Neuronal stem cell (in vitro differentiated cells): ENCODE measurements around the gene CLMN.

Experiments
- DNase-seq: peaks from one replicate; pipeline ENCODE4 v3.0.0-alpha.2; 2013; ENCODE audit warnings: low spot score
- H2AFZ ChIP-seq: one replicate; pipeline ENCODE4 v1.6.1; 2013; ENCODE audit warnings: mild to moderate bottlenecking, low read length, inconsistent platforms
- H2AK5ac ChIP-seq: 2 replicates; pipeline ENCODE4 v1.6.1; 2013; ENCODE audit warnings: low read depth, mild to moderate bottlenecking, inconsistent platforms, low read length, moderate library complexity, mixed read lengths
- H2BK120ac ChIP-seq: 2 replicates; pipeline ENCODE4 v1.6.1; 2013; ENCODE audit warnings: low read depth, mild to moderate bottlenecking, inconsistent platforms, low read length, moderate library complexity, mixed read lengths
- H2BK12ac ChIP-seq: one replicate; pipeline ENCODE4 v1.6.1; 2013; ENCODE audit warnings: low read length, inconsistent platforms
- H2BK15ac ChIP-seq: 2 replicates; pipeline ENCODE4 v1.6.1; 2013; ENCODE audit warnings: mild to moderate bottlenecking, low read length, inconsistent platforms, mixed read lengths
- H2BK5ac ChIP-seq: one replicate; pipeline ENCODE4 v1.6.1; 2013; ENCODE audit warnings: inconsistent platforms, mild to moderate bottlenecking, low read length, moderate library complexity
- H3K14ac ChIP-seq: one replicate; pipeline ENCODE4 v1.6.1; 2013; ENCODE audit warnings: low read length, inconsistent platforms
- H3K18ac ChIP-seq: 2 replicates; pipeline ENCODE4 v1.6.1; 2013; ENCODE audit warnings: low read length, inconsistent platforms
- H3K23ac ChIP-seq: 2 replicates; pipeline ENCODE4 v1.6.1; 2013; ENCODE audit warnings: low read depth, mild to moderate bottlenecking, mixed read lengths, low read length, inconsistent platforms; ENCODE audit not compliant: poor library complexity
- H3K27ac ChIP-seq: replicated peaks from 3 replicates; pipeline ENCODE4 v1.5.1; 2013; ENCODE audit warnings: low read length, inconsistent platforms
- H3K27me3 ChIP-seq, 3 experiments: 2 replicates each; pipeline ENCODE4 v1.6.1; 2013; ENCODE audit warnings: low read length in 3 of 3, mild to moderate bottlenecking in 2 of 3, inconsistent platforms in 1 of 3, low read depth in 1 of 3, mixed read lengths in 1 of 3, moderate library complexity in 1 of 3; ENCODE audit not compliant: control insufficient read depth in 3 of 3, insufficient read depth in 3 of 3
- H3K36me3 ChIP-seq, 2 donors: replicated peaks in 1 of 2; 2 replicates each; pipeline ENCODE4 v1.6.1; 2013; ENCODE audit warnings: low read length in 2 of 2; ENCODE audit not compliant: control insufficient read depth in 2 of 2, insufficient read depth in 2 of 2
- H3K4ac ChIP-seq: 2 replicates; pipeline ENCODE4 v1.6.1; 2013; ENCODE audit warnings: inconsistent platforms, mild to moderate bottlenecking, low read length, moderate library complexity
- H3K4me1 ChIP-seq, 2 donors: 1 replicate in 1 of 2; 2 replicates in 1 of 2; pipeline ENCODE4 v1.6.1; 2013; ENCODE audit warnings: low read length in 2 of 2, low read depth in 1 of 2; ENCODE audit not compliant: control insufficient read depth in 2 of 2, insufficient read depth in 1 of 2
- H3K4me2 ChIP-seq: one replicate; pipeline ENCODE4 v1.6.1; 2013; ENCODE audit warnings: mild to moderate bottlenecking, low read length, inconsistent platforms; ENCODE audit not compliant: insufficient read depth, poor library complexity, severe bottlenecking
- H3K4me3 ChIP-seq, 2 donors: 2 replicates each; pipeline ENCODE4 v1.5.1; 2013; ENCODE audit warnings: low read length in 2 of 2, mild to moderate bottlenecking in 2 of 2, inconsistent platforms in 1 of 2, moderate library complexity in 1 of 2
- H3K79me1 ChIP-seq: one replicate; pipeline ENCODE4 v1.6.1; 2013; ENCODE audit warnings: low read depth, mild to moderate bottlenecking, inconsistent platforms, low read length, moderate library complexity
- H3K9ac ChIP-seq: one replicate; pipeline ENCODE4 v1.6.1; 2013; ENCODE audit warnings: mild to moderate bottlenecking, low read depth, low read length, inconsistent platforms; ENCODE audit not compliant: poor library complexity
- H3K9me3 ChIP-seq, 2 donors: replicated peaks in 1 of 2; 2 replicates each; pipeline versions ENCODE3 to v1.6.1; 2013; ENCODE audit warnings: low read length in 2 of 2, mild to moderate bottlenecking in 2 of 2, inconsistent platforms in 1 of 2, low read depth in 1 of 2, mixed read lengths in 1 of 2, moderate library complexity in 1 of 2; ENCODE audit not compliant: control insufficient read depth in 2 of 2, insufficient read depth in 1 of 2
- H4K8ac ChIP-seq: one replicate; pipeline ENCODE4 v1.6.1; 2013; ENCODE audit warnings: low read depth, mild to moderate bottlenecking, inconsistent platforms, low read length, moderate library complexity
- H4K91ac ChIP-seq: one replicate; pipeline ENCODE4 v1.6.1; 2013; ENCODE audit warnings: low read length, low read depth, mild to moderate bottlenecking, inconsistent platforms; ENCODE audit not compliant: poor library complexity
- WGBS, 2 donors: extraction: QIAGEN DNeasy Blood & Tissue Kit; methylation state at CpG; one replicate each; pipeline ENCODE4 v1.1.7; 2013; ENCODE audit warnings: missing lambda C conversion rate in 2 of 2, mixed read lengths in 1 of 2; ENCODE audit not compliant: insufficient read length in 2 of 2, insufficient replicate concordance in 1 of 2; ENCODE audit errors: extremely low coverage in 2 of 2; 5-methylcytosine and 5-hydroxymethylcytosine counted together

The CLMN gene

DNA sequence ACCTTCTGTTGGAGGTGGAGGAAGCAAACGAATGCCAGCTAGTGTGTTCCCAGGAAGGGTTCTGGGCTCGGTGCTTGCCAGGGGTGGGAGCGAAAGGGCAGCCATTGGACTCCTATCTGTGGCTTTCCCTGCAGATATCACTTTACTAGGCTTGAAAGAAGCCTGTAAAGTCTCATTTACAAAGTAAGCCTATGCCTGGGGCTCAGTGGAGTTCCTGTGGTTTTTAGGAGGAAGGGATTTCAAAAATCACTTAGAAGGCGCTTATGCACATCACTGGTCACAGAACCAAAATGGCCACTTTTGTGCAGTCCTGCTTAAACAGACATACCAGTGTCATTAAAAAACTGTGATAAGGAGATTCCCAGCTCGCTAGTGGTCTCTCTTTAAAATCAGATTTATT, 22.7 kb downstream of the CLMN start:
- Histone ChIP-seq H3K4me3 (no peak overlapping the region), H2BK120ac (no peak overlapping the region), H3K27ac (no peak overlapping the region), H3K27me3 (no peaks in the 10 kb centered on the region), H2BK15ac (no peak overlapping the region), H3K9me3 (peaks cover 1 to 6% of the 10 kb centered on the region in 2 donors), H2AK5ac (no peak overlapping the region), H4K8ac (no peak overlapping the region), H3K4ac (no peak overlapping the region), H2BK12ac (no peak overlapping the region), H3K4me1 (peaks cover 0 to 2% of the 10 kb centered on the region in 2 donors), H3K4me2 (no peak overlapping the region), H3K36me3 (no peaks in the 10 kb centered on the region), H3K14ac (no peak overlapping the region), H3K79me1 (peaks cover 1% of the 10 kb centered on the region), H3K18ac (no peak overlapping the region), H2BK5ac (no peak overlapping the region), H4K91ac (no peak overlapping the region), H3K23ac (no peak overlapping the region), H2AFZ (no peak overlapping the region), H3K9ac (no peak overlapping the region)
- DNase-seq = no peak
- WGBS, 2 donors = no CpG with 5 or more reads among the region's 5 CpGs

DNA sequence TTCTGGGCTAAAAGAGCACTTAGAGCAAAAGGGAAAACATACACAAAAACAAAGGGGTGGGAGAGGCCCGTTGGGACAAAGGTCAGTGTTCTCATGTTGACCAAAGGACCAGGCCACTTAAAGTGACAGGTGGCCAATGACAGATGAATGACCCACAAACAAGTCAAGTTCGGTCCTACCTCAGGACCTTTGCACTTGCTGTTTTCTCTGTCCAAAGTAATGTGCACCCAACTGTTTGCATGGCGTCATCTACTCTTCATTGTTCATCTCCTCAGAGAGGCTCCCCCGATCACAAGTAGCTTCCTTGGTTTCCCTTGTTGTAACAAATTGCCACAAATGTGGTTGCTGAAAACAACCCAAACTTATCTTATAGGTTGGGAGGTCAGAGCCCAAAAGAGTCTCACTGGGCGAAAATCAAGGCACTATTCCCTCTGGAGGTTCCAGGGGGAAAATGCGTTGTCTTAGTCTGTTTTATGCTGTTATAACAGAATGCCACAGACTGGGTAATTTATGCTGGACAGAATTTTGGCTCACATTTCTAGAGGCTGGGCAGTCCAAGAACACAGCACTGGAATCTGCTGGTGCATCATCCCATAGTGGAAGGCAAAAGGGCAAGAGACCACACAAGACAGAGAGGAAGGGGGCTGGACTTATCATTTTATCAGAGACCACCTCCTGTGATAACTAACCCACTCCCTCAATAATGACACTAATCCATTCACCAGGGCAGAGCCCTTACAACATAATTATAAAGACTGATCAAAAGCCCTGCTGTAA, 23.9 kb downstream of the CLMN start:
- Histone ChIP-seq H2AK5ac (no peak overlapping the region), H3K4me3 (no peak overlapping the region), H3K79me1 (peaks cover 1% of the 10 kb centered on the region), H2BK12ac (no peak overlapping the region), H3K27ac (no peak overlapping the region), H2AFZ (no peak overlapping the region), H3K4me1 (peaks cover 0 to 2% of the 10 kb centered on the region in 2 donors), H3K18ac (no peak overlapping the region), H3K27me3 (no peaks in the 10 kb centered on the region), H2BK120ac (no peak overlapping the region), H3K9ac (no peak overlapping the region), H4K91ac (no peak overlapping the region), H2BK5ac (no peak overlapping the region), H2BK15ac (no peak overlapping the region), H3K14ac (no peak overlapping the region), H3K9me3 (peaks cover 1 to 6% of the 10 kb centered on the region in 2 donors), H3K4ac (no peak overlapping the region), H3K4me2 (no peak overlapping the region), H3K23ac (no peak overlapping the region), H4K8ac (no peak overlapping the region), H3K36me3 (no peaks in the 10 kb centered on the region)
- WGBS, 2 donors = no CpG with 5 or more reads among the region's 6 CpGs
- DNase-seq = no peak

DNA sequence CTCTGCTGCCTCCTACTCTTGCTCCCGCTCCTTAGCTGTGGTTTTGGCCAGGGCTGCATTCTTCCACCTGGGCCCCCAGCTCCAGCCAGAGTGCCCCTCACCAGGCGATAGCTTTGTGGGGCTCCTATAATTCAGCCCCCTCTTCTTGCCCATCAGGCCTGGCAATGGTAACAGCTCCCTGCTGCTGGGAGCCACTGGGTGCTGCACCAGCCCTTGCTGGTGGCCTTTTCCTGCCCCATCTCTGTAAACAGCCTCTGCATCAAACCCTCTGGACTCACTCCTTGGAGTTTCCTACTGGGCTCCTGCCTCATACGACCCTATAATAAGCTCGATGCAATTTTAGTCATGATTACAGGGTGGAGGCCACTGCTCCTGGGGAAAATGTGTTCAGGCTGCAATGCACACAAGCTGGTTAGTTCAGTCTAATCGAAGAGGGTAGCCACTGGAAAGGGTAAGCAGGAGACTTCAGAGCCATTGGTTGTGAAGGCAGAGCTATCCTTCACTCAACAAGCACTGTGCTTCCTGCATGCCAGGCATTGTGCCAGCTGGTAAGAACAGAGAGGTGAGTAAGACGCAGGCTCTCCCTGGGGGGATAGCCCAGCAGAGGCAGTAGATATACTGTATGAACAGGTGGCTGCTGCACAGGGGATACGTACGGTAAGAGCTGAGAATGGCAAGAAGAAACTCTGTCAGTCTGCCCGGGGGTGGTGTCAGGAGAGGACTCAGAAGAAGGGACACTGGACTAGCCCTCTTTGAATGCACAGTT, 24.7 kb downstream of the CLMN start:
- Histone ChIP-seq H3K14ac (no peak overlapping the region), H2AFZ (no peak overlapping the region), H4K91ac (no peak overlapping the region), H3K4me2 (no peak overlapping the region), H3K9ac (no peak overlapping the region), H3K23ac (no peak overlapping the region), H3K36me3 (no peaks in the 10 kb centered on the region), H3K27ac (no peak overlapping the region), H3K18ac (peak overlapping the region; percentile 16), H4K8ac (no peak overlapping the region), H3K27me3 (no peaks in the 10 kb centered on the region), H3K79me1 (peaks cover 1% of the 10 kb centered on the region), H2BK5ac (no peak overlapping the region), H2BK120ac (no peak overlapping the region), H2BK12ac (no peak overlapping the region), H2BK15ac (no peak overlapping the region), H3K4me3 (no peak overlapping the region), H3K9me3 (peaks cover 1 to 6% of the 10 kb centered on the region in 2 donors), H3K4ac (no peak overlapping the region), H3K4me1 (peaks cover 0 to 2% of the 10 kb centered on the region in 2 donors), H2AK5ac (no peak overlapping the region)
- WGBS, 2 donors = no CpG with 5 or more reads among the region's 9 CpGs
- DNase-seq = no peak

DNA sequence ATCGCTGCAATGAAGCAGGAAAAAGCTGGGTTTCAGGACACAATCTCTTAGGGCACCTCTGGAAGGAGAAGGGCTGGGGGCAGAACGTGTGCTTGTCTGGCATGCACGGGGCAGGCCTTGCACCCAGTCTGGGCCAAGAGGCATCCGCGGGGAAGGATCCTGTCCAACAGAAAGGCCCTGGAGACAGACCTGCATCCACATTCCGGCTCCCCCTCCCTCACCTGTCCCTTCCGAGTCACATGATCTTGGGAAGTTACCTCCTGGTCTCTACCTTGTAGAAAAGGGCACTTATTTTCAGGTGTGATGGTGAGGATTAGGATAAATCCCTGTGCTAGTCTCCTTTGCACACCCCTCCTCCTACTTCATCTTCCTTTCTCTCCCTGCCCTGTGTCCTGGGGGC, 25.4 kb downstream of the CLMN start:
- WGBS, 2 donors = no CpG with 5 or more reads among the region's 7 CpGs
- H3K9me3 ChIP-seq = peaks cover under 1 to 6% of the 10 kb centered on the region in 2 donors
- no peak overlapping the region for H3K4ac ChIP-seq
- no peak for DNase-seq
- no peaks in the 10 kb centered on the region for H3K27me3 ChIP-seq
- H2AK5ac ChIP-seq = peak overlapping the region; percentile 64
- H3K14ac ChIP-seq = no peak overlapping the region
- H4K91ac ChIP-seq = no peak overlapping the region
- H2BK15ac ChIP-seq = no peak overlapping the region
- H2AFZ ChIP-seq = no peak overlapping the region
- no peak overlapping the region for H3K18ac ChIP-seq
- H3K9ac ChIP-seq = no peak overlapping the region
- no peak overlapping the region for H2BK120ac ChIP-seq
- no peak overlapping the region for H3K27ac ChIP-seq
- H3K36me3 ChIP-seq = no peaks in the 10 kb centered on the region
- no peak overlapping the region for H2BK12ac ChIP-seq
- peaks cover under 1% of the 10 kb centered on the region for H3K79me1 ChIP-seq
- no peak overlapping the region for H4K8ac ChIP-seq
- H3K23ac ChIP-seq = no peak overlapping the region
- no peak overlapping the region for H3K4me3 ChIP-seq
- peaks cover 0 to 2% of the 10 kb centered on the region in 2 donors for H3K4me1 ChIP-seq
- no peak overlapping the region for H3K4me2 ChIP-seq
- H2BK5ac ChIP-seq = no peak overlapping the region
